ENCODE measurements around the gene ANKRD17.

ANKRD17 gene

GRCh38 chr4:73104695-73105094, 153.9 kb downstream of the ANKRD17 start:
- Histone ChIP-seq H3K9me2 (replicated peaks; ENCODE audit: low read depth, low read length) (no peaks in the 10 kb centered on the region), H3K4me1 (ENCODE audit: insufficient read depth, low read length, poor library complexity, severe bottlenecking) (no peaks in the 10 kb centered on the region), H3K9ac (ENCODE audit: low read depth, low read length, poor library complexity, severe bottlenecking) (no peak overlapping the region), H2AFZ (ENCODE audit: low read length) (no peak overlapping the region), H3K4me3 (ENCODE audit: low read length, poor library complexity, severe bottlenecking) (no peak overlapping the region), H3K36me3 (ENCODE audit: insufficient read depth, low read length) (peaks cover 42% of the 10 kb centered on the region; the same call in 1 of the 2 replicates), H3K79me2 (ENCODE audit: insufficient read depth, low read length) (no peaks in the 10 kb centered on the region), H3K9me3 (ENCODE audit: insufficient read depth, low read depth, low read length) (no peaks in the 10 kb centered on the region), H4K20me1 (ENCODE audit: insufficient read depth, low read length, poor library complexity, severe bottlenecking) (no peaks in the 10 kb centered on the region), H3K4me2 (ENCODE audit: low read depth, low read length, poor library complexity, severe bottlenecking) (no peak overlapping the region), H3F3A (ENCODE audit: low read depth) (no peaks in the 10 kb centered on the region), H3K27me3 (ENCODE audit: insufficient read depth, low read length, poor library complexity, severe bottlenecking) (no peaks in the 10 kb centered on the region)
- TF ChIP-seq, protein P1, sequence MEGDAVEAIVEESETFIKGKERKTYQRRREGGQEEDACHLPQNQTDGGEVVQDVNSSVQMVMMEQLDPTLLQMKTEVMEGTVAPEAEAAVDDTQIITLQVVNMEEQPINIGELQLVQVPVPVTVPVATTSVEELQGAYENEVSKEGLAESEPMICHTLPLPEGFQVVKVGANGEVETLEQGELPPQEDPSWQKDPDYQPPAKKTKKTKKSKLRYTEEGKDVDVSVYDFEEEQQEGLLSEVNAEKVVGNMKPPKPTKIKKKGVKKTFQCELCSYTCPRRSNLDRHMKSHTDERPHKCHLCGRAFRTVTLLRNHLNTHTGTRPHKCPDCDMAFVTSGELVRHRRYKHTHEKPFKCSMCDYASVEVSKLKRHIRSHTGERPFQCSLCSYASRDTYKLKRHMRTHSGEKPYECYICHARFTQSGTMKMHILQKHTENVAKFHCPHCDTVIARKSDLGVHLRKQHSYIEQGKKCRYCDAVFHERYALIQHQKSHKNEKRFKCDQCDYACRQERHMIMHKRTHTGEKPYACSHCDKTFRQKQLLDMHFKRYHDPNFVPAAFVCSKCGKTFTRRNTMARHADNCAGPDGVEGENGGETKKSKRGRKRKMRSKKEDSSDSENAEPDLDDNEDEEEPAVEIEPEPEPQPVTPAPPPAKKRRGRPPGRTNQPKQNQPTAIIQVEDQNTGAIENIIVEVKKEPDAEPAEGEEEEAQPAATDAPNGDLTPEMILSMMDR (conservative IDR thresholded peaks at IDR 0.05; ENCODE audit: low read length): no peak
- no peak for TF ChIP-seq EZH2phosphoT487 (IDR thresholded peaks at IDR 0.05; ENCODE audit: borderline replicate concordance)

- H3F3A ChIP-seq (ENCODE audit: low read depth): no peaks in the 10 kb centered on the region
- no peaks in the 10 kb centered on the region for H3K79me2 ChIP-seq (ENCODE audit: insufficient read depth, low read length)
- peaks cover 36% of the 10 kb centered on the region; the same call in 1 of the 2 replicates for H3K36me3 ChIP-seq (ENCODE audit: insufficient read depth, low read length)
- H3K4me2 ChIP-seq (ENCODE audit: low read depth, low read length, poor library complexity, severe bottlenecking): no peak overlapping the region
- H4K20me1 ChIP-seq (ENCODE audit: insufficient read depth, low read length, poor library complexity, severe bottlenecking): no peaks in the 10 kb centered on the region
- no peaks in the 10 kb centered on the region for H3K27me3 ChIP-seq (ENCODE audit: insufficient read depth, low read length, poor library complexity, severe bottlenecking)
- no peak overlapping the region for H2AFZ ChIP-seq (ENCODE audit: low read length)
- no peaks in the 10 kb centered on the region for H3K9me3 ChIP-seq (ENCODE audit: insufficient read depth, low read depth, low read length)
- no peaks in the 10 kb centered on the region for H3K9me2 ChIP-seq (replicated peaks; ENCODE audit: low read depth, low read length)
- H3K4me1 ChIP-seq (ENCODE audit: insufficient read depth, low read length, poor library complexity, severe bottlenecking): no peaks in the 10 kb centered on the region
- TF ChIP-seq, protein P1 (conservative IDR thresholded peaks at IDR 0.05; ENCODE audit: low read length): no peak
- TF ChIP-seq EZH2phosphoT487 (IDR thresholded peaks at IDR 0.05; ENCODE audit: borderline replicate concordance): no peak
- no peak overlapping the region for H3K9ac ChIP-seq (ENCODE audit: low read depth, low read length, poor library complexity, severe bottlenecking)
- H3K4me3 ChIP-seq (ENCODE audit: low read length, poor library complexity, severe bottlenecking): no peak overlapping the region
Observed at GRCh38 chr4:73103799-73104503, 154.6 kb downstream of the ANKRD17 start.

DNA sequence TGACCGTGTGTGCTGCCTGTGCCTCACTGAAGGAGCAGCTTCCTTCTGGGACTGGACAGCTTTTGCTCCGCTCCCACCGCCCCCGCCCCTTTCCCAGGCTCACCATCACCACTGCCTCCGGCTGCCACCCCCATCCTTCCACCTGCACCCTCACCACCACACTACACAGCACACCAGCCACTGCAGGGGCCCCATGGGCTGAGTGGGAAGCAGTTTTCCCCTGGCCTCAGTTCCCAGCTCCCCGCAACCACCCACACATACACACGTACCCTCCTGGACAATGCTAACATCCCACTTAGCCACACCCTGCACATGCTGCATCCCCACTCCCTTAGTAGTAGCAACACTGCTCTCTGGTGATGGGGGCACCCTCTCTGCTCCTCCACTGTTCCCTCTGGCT, 159.5 kb downstream of the ANKRD17 start:
- no peak for TF ChIP-seq EZH2phosphoT487 (IDR thresholded peaks at IDR 0.05; ENCODE audit: borderline replicate concordance)
- Histone ChIP-seq H3K4me2 (ENCODE audit: low read depth, low read length, poor library complexity, severe bottlenecking) (no peak overlapping the region), H2AFZ (ENCODE audit: low read length) (no peak overlapping the region), H3K9me3 (ENCODE audit: insufficient read depth, low read depth, low read length) (no peaks in the 10 kb centered on the region), H3K27me3 (ENCODE audit: insufficient read depth, low read length, poor library complexity, severe bottlenecking) (no peaks in the 10 kb centered on the region), H3K36me3 (ENCODE audit: insufficient read depth, low read length) (peaks cover 54% of the 10 kb centered on the region), H3F3A (ENCODE audit: low read depth) (no peaks in the 10 kb centered on the region), H3K9me2 (replicated peaks; ENCODE audit: low read depth, low read length) (no peaks in the 10 kb centered on the region), H3K4me3 (ENCODE audit: low read length, poor library complexity, severe bottlenecking) (no peak overlapping the region), H3K79me2 (ENCODE audit: insufficient read depth, low read length) (no peaks in the 10 kb centered on the region), H4K20me1 (ENCODE audit: insufficient read depth, low read length, poor library complexity, severe bottlenecking) (no peaks in the 10 kb centered on the region), H3K4me1 (ENCODE audit: insufficient read depth, low read length, poor library complexity, severe bottlenecking) (no peaks in the 10 kb centered on the region), H3K9ac (ENCODE audit: low read depth, low read length, poor library complexity, severe bottlenecking) (no peak overlapping the region)

- Histone ChIP-seq H3K9me3 (ENCODE audit: insufficient read depth, low read depth, low read length) (no peaks in the 10 kb centered on the region), H3K4me3 (ENCODE audit: low read length, poor library complexity, severe bottlenecking) (no peak overlapping the region), H3K9me2 (replicated peaks; ENCODE audit: low read depth, low read length) (no peaks in the 10 kb centered on the region), H3K36me3 (ENCODE audit: insufficient read depth, low read length) (peaks cover 55% of the 10 kb centered on the region), H3F3A (ENCODE audit: low read depth) (no peaks in the 10 kb centered on the region), H3K79me2 (ENCODE audit: insufficient read depth, low read length) (no peaks in the 10 kb centered on the region), H3K9ac (ENCODE audit: low read depth, low read length, poor library complexity, severe bottlenecking) (no peak overlapping the region), H3K4me2 (ENCODE audit: low read depth, low read length, poor library complexity, severe bottlenecking) (no peak overlapping the region), H3K4me1 (ENCODE audit: insufficient read depth, low read length, poor library complexity, severe bottlenecking) (no peaks in the 10 kb centered on the region), H4K20me1 (ENCODE audit: insufficient read depth, low read length, poor library complexity, severe bottlenecking) (no peaks in the 10 kb centered on the region), H3K27me3 (ENCODE audit: insufficient read depth, low read length, poor library complexity, severe bottlenecking) (no peaks in the 10 kb centered on the region), H2AFZ (ENCODE audit: low read length) (no peak overlapping the region)
- no peak for TF ChIP-seq EZH2phosphoT487 (IDR thresholded peaks at IDR 0.05; ENCODE audit: borderline replicate concordance)
- TF ChIP-seq, protein P1 (conservative IDR thresholded peaks at IDR 0.05; ENCODE audit: low read length): no peak
Observed at GRCh38 chr4:73098713-73099112, 159.9 kb downstream of the ANKRD17 start.
